ENCODE measurements around the gene CEP170B. TPM values are rescaled to one million over a fixed set of nuclear protein-coding genes. Genes with fewer than 3 reads are reported as not detected.

The CEP170B gene
- polyA plus RNA-seq, 1 experiment: 4.2 TPM

DNA sequence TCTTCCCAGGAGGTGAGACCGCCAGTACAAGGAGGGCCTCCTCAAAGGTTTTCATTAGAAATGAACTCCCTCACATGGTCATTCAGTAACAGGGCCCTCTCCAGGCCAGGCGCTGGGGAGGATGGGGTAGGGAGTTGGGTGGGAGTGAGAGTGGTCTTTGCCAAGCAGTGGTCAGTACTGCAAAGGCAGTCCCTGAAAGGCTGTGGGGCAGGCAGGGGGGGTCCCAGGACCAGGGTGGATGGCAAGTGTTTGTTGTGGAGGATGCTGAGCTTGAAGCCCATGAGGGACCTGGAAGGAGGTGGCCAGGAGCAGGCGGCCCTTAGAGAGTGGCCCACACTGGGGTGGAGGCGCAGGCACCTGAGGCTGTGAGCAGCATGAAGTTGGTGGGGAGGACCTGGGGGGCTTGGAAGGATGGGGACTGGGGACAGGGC is 26.1 kb downstream of the CEP170B start:
- ChIA-PET POLR2A (no interaction called here), CTCF (no interaction called here)
- TF ChIP-seq, protein P1, sequence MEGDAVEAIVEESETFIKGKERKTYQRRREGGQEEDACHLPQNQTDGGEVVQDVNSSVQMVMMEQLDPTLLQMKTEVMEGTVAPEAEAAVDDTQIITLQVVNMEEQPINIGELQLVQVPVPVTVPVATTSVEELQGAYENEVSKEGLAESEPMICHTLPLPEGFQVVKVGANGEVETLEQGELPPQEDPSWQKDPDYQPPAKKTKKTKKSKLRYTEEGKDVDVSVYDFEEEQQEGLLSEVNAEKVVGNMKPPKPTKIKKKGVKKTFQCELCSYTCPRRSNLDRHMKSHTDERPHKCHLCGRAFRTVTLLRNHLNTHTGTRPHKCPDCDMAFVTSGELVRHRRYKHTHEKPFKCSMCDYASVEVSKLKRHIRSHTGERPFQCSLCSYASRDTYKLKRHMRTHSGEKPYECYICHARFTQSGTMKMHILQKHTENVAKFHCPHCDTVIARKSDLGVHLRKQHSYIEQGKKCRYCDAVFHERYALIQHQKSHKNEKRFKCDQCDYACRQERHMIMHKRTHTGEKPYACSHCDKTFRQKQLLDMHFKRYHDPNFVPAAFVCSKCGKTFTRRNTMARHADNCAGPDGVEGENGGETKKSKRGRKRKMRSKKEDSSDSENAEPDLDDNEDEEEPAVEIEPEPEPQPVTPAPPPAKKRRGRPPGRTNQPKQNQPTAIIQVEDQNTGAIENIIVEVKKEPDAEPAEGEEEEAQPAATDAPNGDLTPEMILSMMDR (IDR thresholded peaks at IDR 0.05; ENCODE audit: low read depth, low read length): no peak
- Histone ChIP-seq H3K27ac (ENCODE audit: low read depth, low read length) (no peak overlapping the region), H3K4me3 (ENCODE audit: low read depth, low read length) (no peak overlapping the region), H3K9me3 (ENCODE audit: control insufficient read depth, insufficient read depth, low read length) (peaks cover 12% of the 10 kb centered on the region; the same call in 1 of the 2 replicates), H3K27me3 (ENCODE audit: control insufficient read depth, insufficient read depth, low read length) (no peaks in the 10 kb centered on the region)
- DNase-seq (ENCODE audit: low read depth, low spot score): no peak

DNA sequence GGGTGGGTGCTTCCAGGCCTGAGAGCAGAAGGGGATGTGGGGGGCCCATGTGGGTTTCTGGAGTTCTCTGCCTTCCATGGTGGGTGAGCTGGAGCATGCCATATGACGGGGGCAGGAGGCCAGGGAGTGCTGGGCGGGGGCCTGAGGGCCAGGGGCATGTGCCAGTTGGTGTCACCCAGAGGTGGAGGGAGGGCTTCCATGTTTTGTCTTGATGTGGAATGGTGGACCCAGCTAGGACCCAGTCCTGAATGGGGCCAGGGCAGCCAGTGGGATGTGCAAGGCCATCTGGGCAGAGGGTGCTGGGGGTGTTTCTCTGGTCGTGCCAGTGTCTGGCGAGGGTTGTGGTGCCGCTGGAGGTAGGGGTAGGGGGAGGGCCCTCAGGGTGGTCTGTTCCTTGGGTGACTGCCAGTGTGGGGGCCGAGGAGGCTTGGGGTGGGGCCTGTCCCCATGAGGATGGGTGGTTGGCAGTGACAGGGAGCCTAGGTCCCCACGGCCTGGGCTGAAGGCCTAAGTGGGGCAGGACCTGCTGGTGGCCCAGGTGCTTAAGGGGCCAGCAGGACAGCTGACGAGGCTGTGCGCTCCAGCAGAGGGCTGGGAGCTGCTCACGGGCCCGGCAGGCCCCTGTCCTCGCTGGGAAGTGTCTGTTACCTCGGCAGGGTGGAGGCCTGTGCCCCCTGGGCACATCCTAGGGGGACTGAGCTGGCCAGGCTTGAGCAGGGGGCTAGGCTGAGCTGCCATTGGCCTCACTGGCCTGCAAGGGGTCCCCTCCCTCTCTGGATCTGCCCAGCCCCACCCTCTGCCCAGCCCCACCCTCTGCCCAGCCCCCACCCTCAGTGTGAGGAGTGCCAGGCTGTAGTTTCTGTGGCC is 26.8 kb downstream of the CEP170B start:
- CTCF ChIA-PET: no interaction called here
- H3K27ac ChIP-seq (ENCODE audit: low read depth, low read length): no peak overlapping the region
- no peaks in the 10 kb centered on the region for H3K27me3 ChIP-seq (ENCODE audit: control insufficient read depth, insufficient read depth, low read length)
- TF ChIP-seq, protein P1 (IDR thresholded peaks at IDR 0.05; ENCODE audit: low read depth, low read length): no peak
- H3K4me3 ChIP-seq (ENCODE audit: low read depth, low read length): no peak overlapping the region
- DNase-seq (ENCODE audit: low read depth, low spot score): no peak
- peaks cover 12% of the 10 kb centered on the region; the same call in 1 of the 2 replicates for H3K9me3 ChIP-seq (ENCODE audit: control insufficient read depth, insufficient read depth, low read length)
- POLR2A ChIA-PET: no interaction called here

DNA sequence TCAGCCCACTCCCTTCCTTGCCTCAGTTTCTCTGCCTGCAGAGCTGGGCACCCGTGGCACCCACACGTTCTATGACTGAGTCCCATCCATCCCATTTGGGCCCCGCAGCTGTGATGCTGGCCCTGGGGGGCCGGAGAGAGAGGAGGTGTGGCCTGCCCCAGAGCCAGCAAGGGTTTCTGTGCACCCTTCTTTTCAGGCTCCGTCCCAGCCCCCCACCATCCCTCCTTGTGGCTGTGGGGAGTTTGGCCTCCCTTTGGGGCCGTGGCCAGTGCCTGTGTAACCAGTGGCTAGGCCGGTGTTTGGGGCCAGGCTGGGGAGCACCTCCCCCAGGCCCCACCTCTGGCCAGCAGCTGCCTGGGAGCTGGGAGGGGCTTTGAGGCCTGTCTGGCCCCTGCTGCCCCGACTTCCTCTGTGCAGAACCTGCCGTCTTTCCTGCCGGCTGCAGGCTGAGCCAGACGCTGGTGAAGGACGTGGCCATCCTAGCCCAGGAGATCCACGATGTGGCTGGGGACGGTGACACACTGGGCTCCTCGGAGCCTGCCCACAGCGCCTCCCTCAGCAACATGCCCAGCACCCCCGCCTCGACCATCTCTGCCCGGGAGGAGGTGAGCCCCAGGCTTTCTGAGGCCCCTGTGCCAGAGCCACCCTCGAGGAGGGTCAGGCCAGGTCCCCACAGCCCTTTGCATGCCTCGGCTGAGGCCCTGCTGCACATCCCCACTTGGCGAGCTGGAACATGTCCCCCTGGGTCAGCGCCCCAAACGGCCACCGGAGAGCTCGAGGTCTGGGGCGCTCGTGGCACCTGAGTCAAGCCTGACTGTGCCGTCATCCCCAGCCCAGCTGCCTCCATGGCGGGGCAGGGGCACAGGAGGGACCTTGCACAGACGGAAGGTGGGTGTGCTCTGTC is 27.7 kb downstream of the CEP170B start:
- TF ChIP-seq, protein P1 (IDR thresholded peaks at IDR 0.05; ENCODE audit: low read depth, low read length): no peak
- ChIA-PET POLR2A (no interaction called here), CTCF (interaction anchor here (4.4 kb wide), 1 partner anchor 153 kb away, joined by 62 read pairs; no protein-coding TSS in a partner anchor)
- Histone ChIP-seq H3K4me3 (ENCODE audit: low read depth, low read length) (no peak overlapping the region), H3K27ac (ENCODE audit: low read depth, low read length) (no peak overlapping the region), H3K9me3 (ENCODE audit: control insufficient read depth, insufficient read depth, low read length) (peaks cover 12% of the 10 kb centered on the region; the same call in 1 of the 2 replicates), H3K27me3 (ENCODE audit: control insufficient read depth, insufficient read depth, low read length) (no peaks in the 10 kb centered on the region)
- DNase-seq (ENCODE audit: low read depth, low spot score): no peak

DNA sequence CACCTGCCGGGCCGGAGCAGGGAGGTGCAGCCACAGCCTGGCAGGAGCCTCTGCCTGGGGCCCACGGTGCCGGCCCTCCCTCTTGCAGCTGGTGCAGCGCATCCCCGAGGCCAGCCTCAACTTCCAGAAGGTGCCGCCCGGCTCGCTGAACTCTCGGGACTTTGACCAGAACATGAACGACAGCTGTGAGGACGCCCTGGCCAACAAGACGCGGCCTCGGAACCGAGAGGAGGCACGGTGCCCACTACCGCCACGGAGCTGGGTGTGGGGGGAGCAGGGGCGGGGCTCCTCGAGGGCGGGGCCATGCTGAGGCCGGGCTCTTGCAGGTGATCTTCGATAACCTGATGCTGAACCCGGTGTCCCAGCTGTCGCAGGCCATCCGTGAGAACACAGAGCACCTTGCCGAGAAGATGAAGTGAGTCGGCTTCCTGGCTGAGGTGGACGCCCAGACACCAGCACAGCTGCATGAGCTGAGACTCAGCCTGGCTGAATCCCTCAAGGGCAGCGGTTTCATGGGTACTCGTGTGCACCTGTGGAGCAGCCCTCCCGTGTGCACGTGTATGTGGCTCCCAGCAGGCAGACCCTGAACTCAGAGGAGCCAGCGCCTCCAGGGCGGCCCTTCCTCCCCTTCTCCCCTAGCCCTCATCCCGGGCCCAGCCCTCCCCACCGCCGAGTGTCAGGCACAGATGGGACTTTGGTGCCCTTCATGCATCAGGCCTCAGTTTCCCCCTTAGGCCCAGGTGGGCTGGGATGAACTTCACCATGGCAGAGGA is 28.6 kb downstream of the CEP170B start:
- CTCF ChIA-PET: interaction anchor here (4.4 kb wide), 1 partner anchor 152 kb away, joined by 62 read pairs; no protein-coding TSS in a partner anchor
- POLR2A ChIA-PET: no interaction called here

More for the DNA sequence above, 28.6 kb downstream of the CEP170B start:
- TF ChIP-seq, protein P1 (IDR thresholded peaks at IDR 0.05; ENCODE audit: low read depth, low read length): no peak
- Histone ChIP-seq H3K27ac (ENCODE audit: low read depth, low read length) (no peak overlapping the region), H3K9me3 (ENCODE audit: control insufficient read depth, insufficient read depth, low read length) (peaks cover 10% of the 10 kb centered on the region; the same call in 1 of the 2 replicates), H3K27me3 (ENCODE audit: control insufficient read depth, insufficient read depth, low read length) (no peaks in the 10 kb centered on the region), H3K4me3 (ENCODE audit: low read depth, low read length) (no peak overlapping the region)
- no peak for DNase-seq (ENCODE audit: low read depth, low spot score)
